Measurements from ENCODE around the gene CBFA2T2.

CBFA2T2 gene

DNA sequence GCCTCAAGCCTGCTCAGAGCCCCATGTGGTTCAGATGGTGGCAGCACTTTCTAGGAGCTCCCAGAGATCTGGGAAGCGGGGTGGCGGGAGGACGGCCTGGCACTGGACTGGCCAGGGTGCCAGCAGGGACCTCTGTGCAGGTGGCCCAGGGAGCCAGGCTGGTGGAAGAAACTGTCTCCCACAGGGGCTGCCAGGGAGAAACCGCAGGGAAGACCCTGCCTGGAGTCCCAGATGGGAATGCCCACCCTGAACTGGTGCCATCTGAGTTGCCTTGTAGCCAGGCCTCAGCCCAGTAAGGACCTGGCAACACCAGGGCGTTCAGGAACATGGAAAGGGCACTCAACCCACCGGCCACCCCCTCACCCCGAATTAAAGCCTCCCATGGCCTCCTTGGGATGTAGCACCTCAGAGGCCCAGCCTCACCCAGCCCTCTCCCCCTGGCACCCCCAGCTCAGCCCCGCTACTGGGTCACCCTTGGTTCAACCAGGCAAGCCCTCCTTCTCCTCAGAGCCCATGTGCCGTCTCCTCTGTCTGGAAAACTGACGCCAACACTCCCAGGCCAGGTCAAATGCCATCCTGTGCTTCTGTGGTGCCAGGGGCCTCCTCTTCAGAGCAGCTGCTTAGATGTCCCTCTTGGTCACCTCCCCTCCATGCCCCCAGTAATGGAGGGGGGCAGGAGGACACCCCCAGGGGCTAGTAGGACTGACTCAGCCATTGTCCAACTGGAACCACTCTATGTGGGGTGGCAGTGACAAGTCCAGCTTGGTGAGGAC is 166.3 kb downstream of the CBFA2T2 start:
- DNase-seq = no peak

DNA sequence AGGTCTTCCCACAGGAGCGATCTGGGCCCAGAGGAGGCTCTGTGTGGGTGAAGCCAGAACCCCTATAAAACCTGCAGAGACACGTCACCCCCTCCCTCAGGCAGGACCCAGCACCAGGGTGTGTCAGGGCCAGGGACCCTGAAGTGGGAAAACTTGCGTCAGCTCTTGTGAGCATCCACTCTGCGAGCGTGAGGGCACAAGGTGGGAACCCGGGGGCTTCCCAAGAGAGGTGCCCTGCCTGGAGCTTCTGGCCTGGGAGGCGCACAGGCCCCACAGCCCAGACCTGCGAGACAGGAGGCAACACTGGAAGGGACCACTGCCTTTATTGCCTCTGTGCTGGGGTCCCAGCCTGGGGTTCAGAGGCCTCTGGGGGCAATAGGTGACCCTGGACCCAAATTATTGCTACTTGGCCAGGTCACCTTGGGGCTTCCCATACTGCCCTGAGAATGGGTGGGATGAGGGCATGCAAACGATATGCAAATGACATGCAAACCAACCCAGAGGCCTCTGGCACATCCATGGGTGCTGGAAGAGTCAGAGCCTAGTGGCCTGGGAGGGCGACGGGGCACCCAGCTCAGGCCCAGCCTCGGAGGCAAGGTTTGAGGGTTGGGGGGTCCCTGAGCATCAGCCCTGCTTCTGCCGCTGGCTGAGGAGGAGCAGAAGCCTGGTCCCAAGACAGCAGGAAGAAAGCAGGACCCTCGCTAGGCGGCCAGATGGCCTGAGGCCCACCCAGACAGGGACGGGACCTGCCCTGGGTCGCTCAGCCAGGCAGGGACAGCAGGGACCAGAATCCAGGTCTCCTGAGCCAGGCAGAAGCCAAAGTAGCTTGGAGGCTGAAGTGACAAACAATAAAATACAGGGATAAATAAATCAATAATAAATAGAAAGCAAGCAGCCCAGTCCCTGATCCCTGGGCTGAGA is 167.1 kb downstream of the CBFA2T2 start:
- no peak for DNase-seq

DNA sequence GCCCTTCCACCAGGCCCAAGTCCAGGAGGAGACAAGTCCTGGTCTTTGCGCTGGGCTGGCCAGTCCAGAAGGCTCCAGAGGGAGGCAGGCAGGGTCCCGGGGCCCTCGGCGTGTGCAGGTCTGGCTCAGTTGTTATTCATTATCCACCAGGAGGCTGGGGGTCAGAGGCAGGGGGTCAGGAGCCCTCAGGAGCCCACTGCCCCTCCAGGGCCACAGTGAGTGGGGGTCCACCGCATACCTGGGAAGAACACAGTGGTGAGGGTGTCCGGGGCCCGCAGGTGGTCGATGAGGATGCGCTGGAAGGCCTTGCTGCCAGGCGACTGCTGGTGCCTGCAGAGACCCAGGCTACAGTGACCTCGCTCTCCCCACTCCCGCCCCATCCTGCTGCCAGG is 167.8 kb downstream of the CBFA2T2 start:
- DNase-seq = no peak

DNA sequence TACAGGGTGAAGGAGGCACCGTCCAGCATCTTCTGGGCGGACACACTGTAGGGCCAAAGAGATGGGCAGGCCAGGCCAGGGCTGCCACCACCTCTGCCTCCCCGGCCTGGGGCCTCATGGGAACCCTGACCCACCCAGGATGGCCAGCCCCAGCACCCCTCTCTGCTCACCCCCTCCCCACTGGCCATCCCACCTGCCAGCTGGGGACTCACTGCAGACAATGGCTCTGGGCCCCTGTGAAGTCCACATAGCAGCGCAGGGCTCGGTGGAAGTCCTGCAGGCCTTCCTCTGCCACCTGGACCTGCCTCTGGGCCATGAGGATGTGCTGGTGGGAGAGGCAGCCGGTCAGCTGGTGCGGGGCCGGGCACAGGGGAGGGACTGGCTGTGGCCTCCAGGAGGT is 168.6 kb downstream of the CBFA2T2 start:
- no peak for DNase-seq

DNA sequence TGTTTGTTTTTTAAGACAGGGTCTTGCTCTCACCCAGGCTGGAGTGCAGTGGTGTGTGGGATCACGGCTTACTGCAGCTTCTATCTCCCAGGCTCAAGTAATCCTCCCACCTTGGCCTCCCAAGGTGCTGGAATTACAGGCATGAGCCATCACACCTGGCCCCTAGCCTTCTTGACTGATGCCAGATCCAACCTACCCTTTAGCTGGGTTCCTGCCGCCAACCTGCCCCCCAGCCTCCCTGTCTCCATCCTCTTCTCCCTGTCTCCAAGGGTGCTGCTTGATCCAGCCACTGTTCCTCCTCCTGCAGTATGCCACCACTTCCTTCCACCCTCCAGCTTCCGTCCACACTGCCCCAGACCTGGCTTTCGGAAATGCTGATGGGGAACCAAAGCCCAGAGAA is 169.0 kb downstream of the CBFA2T2 start:
- no peak for DNase-seq

DNA sequence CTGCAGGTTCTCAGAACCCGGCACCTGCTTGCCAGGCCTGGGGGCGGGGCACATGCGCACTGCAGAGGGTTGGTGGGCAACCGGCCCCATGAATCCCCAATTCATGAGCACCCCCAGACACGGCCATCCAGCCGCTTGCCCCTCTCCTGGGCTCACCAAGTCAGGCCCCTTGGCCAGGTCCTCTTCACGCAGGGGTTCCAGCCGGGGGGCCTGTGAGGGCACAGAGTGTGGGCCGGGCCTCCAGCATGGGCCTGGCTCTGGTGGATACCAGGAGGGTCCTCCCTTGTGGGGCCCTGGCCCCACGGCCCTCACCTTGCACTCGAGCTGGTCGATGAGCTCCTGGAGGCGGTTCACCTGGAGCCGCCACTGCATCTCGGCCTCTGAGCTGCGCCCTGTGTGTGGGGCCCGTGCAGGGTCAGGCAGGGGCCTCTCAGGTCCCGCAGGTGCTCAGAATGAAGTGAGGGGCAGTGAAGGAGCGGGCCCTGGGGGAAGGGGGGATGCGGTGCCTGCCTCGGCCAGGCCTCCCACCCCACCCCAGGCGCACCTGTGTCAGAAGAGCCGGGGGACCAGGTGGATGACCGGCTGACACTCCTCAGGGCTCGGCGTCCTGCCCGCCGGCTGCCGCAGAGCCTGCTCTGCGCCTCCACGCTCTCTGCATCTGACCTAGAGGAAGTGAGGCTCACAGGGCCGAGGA is 169.6 kb downstream of the CBFA2T2 start:
- no peak for DNase-seq

DNA sequence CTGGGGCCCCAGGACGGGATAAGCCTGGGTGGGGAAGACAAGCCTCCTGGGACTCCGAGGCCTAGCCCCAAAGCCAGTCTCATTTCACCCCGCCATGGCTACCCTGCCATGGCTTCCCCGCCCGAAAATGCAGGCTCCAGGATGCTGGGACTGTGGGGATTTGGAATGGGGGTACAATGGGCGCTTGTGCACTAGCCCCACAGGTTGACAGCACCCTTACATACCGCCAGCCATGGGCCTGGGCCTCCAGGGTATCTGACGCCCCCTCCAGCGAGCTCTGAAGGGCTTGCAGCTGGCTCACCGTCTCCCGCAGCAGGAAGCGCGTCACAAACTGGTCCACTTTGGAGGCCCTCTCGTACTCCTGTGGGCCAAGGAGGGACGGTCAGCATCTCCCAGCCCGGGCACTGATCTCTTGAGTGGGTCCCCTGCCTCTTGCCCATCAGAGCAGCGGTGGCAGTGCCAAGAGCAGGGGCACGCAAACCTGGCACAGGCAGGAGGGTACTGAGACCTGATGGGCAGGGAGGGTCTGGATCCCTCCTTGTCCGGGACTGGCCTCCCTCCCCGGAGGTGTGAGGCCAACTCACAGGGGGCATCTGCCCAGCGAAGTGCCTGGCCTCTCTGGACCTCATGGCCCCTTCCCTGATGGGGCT is 170.3 kb downstream of the CBFA2T2 start:
- DNase-seq = no peak

DNA sequence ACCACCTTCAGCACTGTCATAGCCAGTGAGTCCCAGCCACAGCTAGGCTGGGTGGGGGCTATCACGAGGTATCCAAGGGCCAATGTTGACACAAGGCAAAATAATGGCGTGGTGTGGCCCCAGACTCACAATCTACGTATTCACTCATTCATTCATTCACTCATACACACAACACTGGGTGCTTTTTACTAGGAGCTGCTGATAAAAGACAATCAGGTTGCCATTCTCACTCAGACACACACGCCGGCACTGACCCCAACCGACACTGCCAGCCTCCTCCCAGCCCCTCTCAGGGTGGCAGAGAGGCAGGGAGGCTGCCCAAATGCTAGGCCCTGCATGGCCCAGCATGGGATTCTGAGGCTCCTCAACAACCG is 170.8 kb downstream of the CBFA2T2 start:
- no peak for DNase-seq

DNA sequence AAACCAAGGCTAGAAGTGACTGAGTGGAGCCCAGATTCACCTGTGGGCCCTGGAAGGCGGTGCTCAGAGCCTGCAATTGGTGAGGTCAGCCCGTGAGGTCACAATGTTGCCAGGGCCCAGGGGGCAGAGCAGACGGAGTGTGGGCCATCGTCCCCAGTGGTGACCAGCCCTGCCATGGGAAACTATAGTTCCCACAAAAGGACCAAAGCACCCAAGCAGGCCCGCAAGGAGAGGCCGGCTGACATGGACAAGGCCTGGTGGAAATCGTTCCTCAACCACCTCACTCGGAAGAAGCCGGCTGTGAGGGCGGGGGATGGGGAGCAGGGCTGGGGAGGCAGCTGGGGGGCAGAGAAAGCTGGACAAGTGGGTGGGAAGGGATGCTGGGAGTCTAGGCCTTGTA is 172.3 kb downstream of the CBFA2T2 start, which contains the start of gene C20orf144:
C20orf144 (plus strand) TSS at position 156 of the 400 bp plus-strand sequence; CDS start at position 175, 19 bp downstream.
- DNase-seq = no peak

DNA sequence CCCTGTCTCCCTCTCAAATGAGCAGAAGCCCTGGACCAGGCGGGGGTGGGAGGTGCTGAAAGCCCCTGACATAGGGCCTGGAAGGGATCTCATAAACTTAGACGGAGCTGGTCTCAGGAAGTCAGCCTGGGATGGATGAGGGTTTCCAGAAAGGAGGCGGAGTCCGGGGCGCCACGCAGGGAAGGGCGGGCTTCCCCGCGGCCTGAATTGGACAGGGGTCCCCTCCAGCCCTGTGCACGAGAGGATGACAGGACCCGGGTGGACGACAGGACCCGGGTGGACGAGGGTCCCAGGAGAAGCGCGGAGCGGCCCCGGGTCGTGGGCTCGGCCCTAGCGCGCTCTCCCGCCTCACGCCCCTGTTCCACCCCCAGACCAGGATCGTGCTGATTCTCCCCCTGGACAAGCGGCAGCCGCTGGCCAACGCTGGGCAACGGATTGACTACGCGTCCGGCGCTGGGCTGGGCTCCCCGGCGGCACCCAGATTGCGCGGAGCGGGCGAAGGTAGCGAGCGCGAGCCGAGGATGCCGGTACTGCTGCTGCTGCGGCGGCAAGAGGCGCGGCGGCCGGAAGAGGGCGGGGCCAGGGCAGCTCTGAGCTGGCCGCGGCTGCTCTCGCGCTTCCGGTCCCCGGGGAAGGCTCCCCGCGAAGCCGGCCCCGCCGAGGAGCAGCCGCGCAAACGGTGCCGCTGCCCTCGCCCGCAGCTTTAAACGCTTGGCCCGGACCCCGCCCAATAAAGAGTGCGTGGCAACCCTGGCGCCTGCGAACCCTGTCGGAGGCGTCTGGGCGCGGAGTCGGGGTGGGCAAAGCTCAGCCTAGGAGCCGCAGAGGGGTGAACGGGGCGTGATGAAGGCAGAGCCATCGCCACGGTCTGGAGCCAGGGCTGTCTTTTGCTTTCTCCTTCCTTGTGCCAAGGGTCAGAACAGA is 173.5 kb downstream of the CBFA2T2 start:
- peak; percentile 30 for DNase-seq

DNA sequence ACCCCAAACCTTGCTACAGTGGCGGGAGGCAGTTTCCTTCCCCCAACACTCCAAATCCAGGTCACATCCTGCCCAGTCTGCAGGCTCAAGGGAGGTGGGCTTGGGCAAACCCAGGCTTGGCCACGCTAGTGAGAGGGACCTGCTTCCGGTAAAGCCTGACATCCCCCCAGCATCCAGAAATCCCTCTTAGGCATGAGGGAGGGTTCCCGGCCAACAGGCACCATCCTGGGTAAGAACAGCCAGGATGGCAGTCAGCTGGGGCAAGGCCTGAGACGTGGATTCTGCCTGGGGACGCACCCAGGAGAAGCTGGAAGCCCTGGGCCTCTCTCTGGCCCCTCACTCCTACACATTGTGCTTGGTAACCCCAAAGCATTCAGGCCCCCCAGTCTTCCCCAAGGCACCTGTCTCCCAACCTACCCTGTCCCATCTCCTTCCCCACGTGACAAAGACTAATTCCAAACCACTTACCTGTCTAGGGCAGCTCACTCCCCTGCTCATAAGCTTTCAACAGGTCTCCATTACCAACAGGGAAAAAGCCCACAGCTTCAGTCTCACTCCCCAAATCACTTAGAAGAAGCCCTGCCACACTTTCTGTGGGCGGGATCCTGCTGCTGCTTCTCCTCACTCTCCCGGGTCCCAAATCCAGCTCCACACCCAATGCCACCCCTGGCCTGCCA is 174.3 kb downstream of the CBFA2T2 start:
- no peak for DNase-seq

DNA sequence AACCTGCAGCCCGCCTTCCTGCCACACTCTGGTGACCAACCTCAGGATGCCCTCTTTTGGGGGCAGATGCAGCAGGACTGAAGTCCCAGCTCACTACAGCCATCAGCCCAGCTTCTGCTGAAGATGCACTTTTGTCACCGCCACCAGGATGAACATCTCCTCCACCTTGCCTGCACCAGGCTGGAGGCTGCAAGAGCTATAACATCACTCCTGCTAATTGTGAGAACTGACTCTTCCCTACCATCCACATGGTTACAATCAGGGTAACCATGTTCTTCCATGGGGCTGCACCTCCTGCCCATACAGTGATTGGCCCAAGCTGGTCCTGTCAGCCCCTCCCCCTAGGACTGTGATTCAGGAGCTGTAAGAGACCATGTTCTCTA is 174.9 kb downstream of the CBFA2T2 start:
- no peak for DNase-seq

DNA sequence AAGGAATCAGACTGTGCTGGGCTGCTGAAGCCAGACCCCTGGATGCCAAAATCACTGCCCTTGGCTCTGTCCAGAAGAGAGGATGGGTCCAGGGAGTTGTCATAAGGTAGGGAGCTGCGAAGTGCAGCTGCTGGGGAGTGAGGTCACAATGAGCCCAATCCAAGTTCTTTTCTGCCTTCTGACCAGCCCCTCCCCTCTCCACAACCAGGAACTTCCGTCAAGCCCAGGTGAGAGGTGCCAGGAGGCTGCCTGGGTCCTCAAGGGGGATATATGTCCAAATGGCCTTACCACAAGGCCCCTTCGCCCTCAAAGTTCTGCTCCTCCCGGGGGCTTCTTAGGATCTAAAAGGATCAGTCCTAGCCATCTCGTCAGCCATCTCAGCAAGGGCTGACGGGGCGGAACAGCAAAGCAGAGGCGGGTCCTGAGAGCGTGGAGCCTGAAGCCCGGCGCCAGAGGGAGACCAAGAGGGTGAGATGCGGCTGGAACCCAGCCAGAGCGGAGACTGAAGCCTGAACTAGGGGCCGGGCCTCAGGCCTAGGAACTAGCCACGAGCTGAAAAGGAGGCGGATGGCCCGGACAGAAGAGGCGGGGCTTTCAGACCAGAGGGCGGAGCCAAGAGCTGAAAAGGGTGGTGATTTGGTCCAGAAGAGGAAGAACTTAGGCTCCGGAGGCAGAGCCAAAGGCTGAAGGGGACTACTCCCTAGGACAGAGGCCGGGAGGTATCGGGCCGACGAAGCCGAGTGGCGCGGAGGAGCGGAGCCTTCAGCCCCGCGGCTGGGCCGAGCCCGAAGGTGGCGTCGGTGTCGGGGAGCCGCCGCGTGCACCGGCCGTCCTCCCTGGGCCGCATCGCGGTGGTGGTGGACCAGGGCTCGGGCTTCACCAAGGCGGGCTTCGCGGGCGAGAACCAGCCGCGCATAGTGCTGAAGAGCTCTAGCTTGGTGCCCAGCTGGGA is 176.7 kb downstream of the CBFA2T2 start, which contains the start of gene ACTL10:
ACTL10 (plus strand) TSS at position 651 of the 952 bp plus-strand sequence. CDS start 555 bp downstream, outside the sequence.
- DNase-seq = peak; percentile 57

DNA sequence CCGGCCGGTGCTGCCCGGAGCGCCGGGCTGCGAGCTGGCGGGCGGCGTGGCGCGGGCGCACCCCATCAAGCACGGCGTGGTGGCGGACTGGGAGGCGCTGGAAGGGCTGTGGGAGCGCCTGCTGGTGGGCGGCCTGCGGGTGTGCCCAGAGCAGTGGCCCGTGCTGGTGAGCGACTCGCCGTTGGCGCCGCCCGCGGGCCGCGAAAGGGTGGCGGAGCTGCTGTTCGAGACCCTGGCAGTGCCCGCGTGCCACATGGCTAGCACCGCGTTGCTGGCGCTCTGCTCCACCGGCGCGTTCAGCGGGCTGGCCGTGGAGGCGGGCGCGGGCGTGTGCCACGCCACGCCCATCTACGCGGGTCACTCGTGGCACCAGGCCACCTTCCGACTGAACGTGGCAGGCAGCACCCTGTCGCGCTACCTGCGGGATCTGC is 177.4 kb downstream of the CBFA2T2 start:
- DNase-seq = no peak

DNA sequence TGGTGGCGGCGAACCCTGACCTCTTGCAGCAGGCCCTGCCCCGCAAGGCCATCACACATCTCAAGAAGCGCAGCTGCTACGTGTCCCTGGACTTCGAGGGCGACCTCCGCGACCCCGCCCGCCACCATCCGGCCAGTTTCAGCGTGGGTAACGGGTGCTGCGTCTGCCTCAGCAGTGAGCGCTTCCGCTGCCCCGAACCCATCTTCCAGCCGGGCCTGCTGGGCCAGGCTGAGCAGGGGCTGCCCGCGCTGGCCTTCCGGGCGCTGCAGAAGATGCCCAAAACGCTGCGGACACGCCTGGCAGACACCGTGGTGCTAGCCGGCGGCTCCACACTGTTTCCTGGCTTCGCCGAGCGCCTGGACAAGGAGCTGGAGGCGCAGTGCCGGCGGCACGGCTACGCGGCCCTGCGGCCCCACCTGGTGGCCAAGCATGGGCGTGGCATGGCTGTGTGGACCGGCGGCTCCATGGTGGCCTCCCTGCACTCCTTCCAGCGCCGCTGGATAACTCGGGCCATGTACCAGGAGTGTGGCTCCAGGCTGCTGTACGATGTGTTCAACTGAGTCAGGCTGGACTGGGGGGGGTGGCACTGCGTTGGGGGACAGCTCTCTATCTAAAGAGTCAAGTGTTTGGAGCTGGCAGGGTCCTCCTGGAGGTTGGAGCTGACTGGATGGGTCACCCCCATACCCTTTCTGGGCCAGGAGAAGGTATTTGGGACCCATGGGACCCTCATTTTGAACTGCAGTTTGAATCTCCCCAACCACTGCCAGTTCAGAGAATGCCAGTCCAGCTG is 178.0 kb downstream of the CBFA2T2 start:
- DNase-seq = peak; percentile 36

DNA sequence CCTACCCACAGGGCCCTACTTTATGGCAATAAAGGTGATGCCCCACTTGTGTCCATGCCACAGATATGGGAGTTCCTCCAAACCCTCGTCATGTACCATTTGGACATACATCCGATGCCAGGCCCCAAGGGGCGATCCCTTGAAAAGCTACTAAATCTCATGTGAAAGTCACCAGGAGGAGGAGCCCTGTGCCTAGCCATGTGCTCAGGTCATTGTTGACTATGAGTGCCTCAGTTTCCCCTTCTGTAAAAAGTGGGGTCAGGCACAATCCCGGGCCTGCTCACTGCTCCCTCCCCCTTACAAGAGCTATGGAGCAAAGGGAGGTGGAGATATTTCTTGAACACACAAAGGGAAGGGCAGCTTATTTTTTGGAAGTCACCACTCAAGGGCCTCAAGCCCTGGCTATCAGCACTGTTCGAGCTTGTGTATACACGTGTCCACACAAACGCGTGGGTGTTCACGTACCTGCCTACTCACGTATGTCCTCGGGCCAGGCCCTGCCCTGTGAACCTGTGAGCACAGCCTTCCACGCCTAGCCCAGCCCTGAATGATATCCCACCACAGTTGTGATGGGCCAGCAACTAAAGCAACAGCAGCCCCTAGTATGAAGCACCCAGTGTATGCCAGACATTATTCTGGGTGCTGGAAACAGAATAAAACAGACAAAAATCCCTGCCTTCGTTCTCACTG is 178.7 kb downstream of the CBFA2T2 start:
- DNase-seq = no peak

DNA sequence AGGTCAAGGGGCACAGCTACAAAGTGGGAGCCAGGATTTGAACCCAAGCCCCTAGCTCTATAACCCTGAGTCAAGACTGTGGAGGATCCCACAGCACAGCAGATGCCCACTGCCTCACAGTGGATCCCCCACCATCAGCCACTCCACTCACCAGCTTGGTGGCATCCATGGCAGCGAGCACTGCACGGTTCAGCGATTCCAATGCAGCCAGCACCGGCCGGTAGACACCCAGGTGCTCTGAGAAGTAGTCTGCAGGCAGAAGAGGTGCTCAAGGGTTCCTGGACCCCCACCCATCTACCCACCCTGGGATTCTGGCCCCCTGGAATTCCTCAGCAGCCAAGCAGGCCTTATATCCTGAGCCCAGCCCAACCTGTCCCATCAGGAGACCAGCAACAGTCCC is 179.3 kb downstream of the CBFA2T2 start:
- DNase-seq = no peak

Measured in NCI-H2107 (cell line).